CD4-positive, alpha-beta T cell (primary cell): ENCODE results near the gene TUBGCP6. TPM values are rescaled to one million over a fixed set of nuclear protein-coding genes. Genes with fewer than 3 reads are reported as not detected.

Source experiments
- ATAC-seq: fragments of 200-7000 bp; cut with Tn5 transposase; one replicate; pipeline ENCODE4 v1.10.0; 2022; ENCODE audit warnings: mild to moderate bottlenecking; ENCODE audit not compliant: poor library complexity
- CTCF ChIA-PET: fragments of 350-600 bp; sonication (Branson Sonifier 250); formaldehyde crosslinking; loops from one replicate; lab custom pipeline; 2021; ENCODE audit warnings: antibody characterized with exemption, inconsistent platforms; lab: Charles Lee
- POLR2A ChIA-PET: fragments of 350-600 bp; sonication (Branson Sonifier 250); formaldehyde crosslinking; loops from one replicate; lab custom pipeline; 2021; ENCODE audit warnings: antibody characterized with exemption, inconsistent platforms; lab: Charles Lee
- DNase-seq, 14 experiments: peaks; one replicate each; pipeline ENCODE4 v3.0.0-alpha.2; 2013 to 2020; ENCODE audit warnings: mixed read lengths in 2 of 14
- H3K27ac ChIP-seq, 2 donors: one replicate each; pipeline versions ENCODE4 v1.5.1 to v1.7.0; 2013; ENCODE audit warnings: low read length in 2 of 2, low read depth in 1 of 2, mild to moderate bottlenecking in 1 of 2
- H3K27me3 ChIP-seq, 2 experiments: 1 replicate in 1 of 2; 2 replicates in 1 of 2; pipeline versions ENCODE4 v1.6.1 to v1.7.0; 2013; ENCODE audit warnings: low read length in 2 of 2, control low read depth in 1 of 2, mild to moderate bottlenecking in 1 of 2, moderate library complexity in 1 of 2; ENCODE audit not compliant: insufficient read depth in 2 of 2, control insufficient read depth in 1 of 2
- H3K36me3 ChIP-seq: one replicate; pipeline ENCODE4 v1.6.1; 2013; ENCODE audit warnings: low read length, control low read depth; ENCODE audit not compliant: insufficient read depth
- H3K4me1 ChIP-seq: one replicate; pipeline ENCODE4 v1.6.1; 2013; ENCODE audit warnings: low read length, control low read depth; ENCODE audit not compliant: insufficient read depth
- H3K4me3 ChIP-seq: one replicate; pipeline ENCODE4 v1.5.1; 2013; ENCODE audit warnings: mild to moderate bottlenecking, low read length, moderate library complexity
- H3K9me3 ChIP-seq, 2 experiments: 1 replicate in 1 of 2; 2 replicates in 1 of 2; pipeline versions ENCODE4 v1.6.1 to v1.7.0; 2013; ENCODE audit warnings: low read length in 2 of 2, mild to moderate bottlenecking in 2 of 2, control low read depth in 1 of 2, moderate library complexity in 1 of 2; ENCODE audit not compliant: control insufficient read depth in 1 of 2, insufficient read depth in 1 of 2
- H3K27ac Mint-ChIP-seq: one replicate; pipeline ENCODE4 v1.8.0; 2020; ENCODE audit warnings: mixed read lengths
- H3K27me3 Mint-ChIP-seq: one replicate; pipeline ENCODE4 v1.8.0; 2021; ENCODE audit warnings: mixed read lengths
- H3K36me3 Mint-ChIP-seq: one replicate; pipeline ENCODE4 v1.8.0; 2021; ENCODE audit warnings: low read depth, mixed read lengths
- H3K4me1 Mint-ChIP-seq: one replicate; pipeline ENCODE4 v1.8.0; 2021; ENCODE audit warnings: low read depth, mixed read lengths
- H3K4me3 Mint-ChIP-seq: one replicate; pipeline ENCODE4 v1.8.0; 2020; ENCODE audit warnings: mild to moderate bottlenecking, mixed read lengths
- H3K9me3 Mint-ChIP-seq: one replicate; pipeline ENCODE4 v1.8.0; 2020; ENCODE audit warnings: mixed read lengths
- intact Hi-C, 2 experiments: fragments of 100-400 bp; cut with DNase I in 1 of 2; cut with micrococcal nuclease in 1 of 2; formaldehyde crosslinking; loops; one replicate each; pipeline versions ENCODE4 v1.15.1 to v1.9.0; 2023 to 2025; cut with DNase I, micrococcal nuclease
- total RNA-seq, 174 experiments: library from RNA in 2 of 174; stranded (reverse) in 2 of 174; gene quantifications; one replicate each; pipeline ENCODE4 v1.2.3 and lab custom pipeline; 2021 to 2026
- TF ChIP-seq, protein P1 (sequence below): fragments of 200-600 bp; IDR thresholded peaks from one replicate; pipeline ENCODE4 v1.8.0; 2022; ENCODE audit warnings: antibody characterized with exemption, mild to moderate bottlenecking

The TUBGCP6 gene
- total RNA-seq, 2 experiments from 2014 or later = 124 to 126 TPM

DNA sequence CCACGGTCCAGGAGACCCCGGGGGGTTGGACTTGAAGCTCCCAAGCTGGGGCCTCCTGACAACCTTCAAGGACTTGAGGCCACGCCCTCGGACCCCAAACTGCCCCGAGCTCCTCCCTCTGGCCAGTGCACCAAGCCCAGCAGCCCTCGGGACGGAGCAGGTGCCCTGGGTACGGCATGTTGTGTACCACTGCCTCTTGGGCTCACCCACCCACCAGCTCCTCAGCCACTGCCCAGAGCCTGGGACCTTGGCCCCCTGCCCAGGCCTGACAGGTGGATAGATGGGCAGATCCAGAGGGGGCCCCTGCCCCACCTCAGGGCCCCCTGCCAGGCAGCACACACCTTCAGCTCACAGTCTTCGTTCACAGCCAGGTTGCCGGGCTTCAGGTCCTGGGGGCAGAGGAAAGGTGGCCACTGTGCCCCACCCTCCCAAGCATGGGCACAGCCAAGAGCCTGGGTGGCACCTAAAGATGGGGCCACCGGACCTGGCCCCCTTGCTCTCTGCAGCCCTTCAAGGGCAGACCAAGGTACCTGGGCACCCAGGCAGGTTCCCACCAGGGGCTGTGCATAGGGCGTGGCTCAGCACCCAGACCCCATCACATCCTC, 11.5 kb upstream of the TUBGCP6 start:
- Histone ChIP-seq H3K4me1 (peaks cover 16% of the 10 kb centered on the region), H3K4me3 (no peak overlapping the region), H3K36me3 (no peaks in the 10 kb centered on the region), H3K9me3 (peaks cover 0 to 7% of the 10 kb centered on the region in 2 experiments), H3K27ac (no peak overlapping the region), H3K27me3 (peaks cover 4 to 11% of the 10 kb centered on the region in 2 experiments)
- no peaks in the 10 kb centered on the region for H3K9me3 Mint-ChIP-seq
- POLR2A ChIA-PET = no interaction called here
- ATAC-seq = no peak
- no peak overlapping the region for H3K4me3 Mint-ChIP-seq
- TF ChIP-seq, protein P1, sequence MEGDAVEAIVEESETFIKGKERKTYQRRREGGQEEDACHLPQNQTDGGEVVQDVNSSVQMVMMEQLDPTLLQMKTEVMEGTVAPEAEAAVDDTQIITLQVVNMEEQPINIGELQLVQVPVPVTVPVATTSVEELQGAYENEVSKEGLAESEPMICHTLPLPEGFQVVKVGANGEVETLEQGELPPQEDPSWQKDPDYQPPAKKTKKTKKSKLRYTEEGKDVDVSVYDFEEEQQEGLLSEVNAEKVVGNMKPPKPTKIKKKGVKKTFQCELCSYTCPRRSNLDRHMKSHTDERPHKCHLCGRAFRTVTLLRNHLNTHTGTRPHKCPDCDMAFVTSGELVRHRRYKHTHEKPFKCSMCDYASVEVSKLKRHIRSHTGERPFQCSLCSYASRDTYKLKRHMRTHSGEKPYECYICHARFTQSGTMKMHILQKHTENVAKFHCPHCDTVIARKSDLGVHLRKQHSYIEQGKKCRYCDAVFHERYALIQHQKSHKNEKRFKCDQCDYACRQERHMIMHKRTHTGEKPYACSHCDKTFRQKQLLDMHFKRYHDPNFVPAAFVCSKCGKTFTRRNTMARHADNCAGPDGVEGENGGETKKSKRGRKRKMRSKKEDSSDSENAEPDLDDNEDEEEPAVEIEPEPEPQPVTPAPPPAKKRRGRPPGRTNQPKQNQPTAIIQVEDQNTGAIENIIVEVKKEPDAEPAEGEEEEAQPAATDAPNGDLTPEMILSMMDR = no peak
- H3K27me3 Mint-ChIP-seq = peaks cover 7% of the 10 kb centered on the region
- CTCF ChIA-PET = no interaction called here
- no peaks in the 10 kb centered on the region for H3K36me3 Mint-ChIP-seq
- DNase-seq = no peak
- peaks cover 6% of the 10 kb centered on the region for H3K4me1 Mint-ChIP-seq
- intact Hi-C loops = no loop called here
- H3K27ac Mint-ChIP-seq = no peak overlapping the region

DNA sequence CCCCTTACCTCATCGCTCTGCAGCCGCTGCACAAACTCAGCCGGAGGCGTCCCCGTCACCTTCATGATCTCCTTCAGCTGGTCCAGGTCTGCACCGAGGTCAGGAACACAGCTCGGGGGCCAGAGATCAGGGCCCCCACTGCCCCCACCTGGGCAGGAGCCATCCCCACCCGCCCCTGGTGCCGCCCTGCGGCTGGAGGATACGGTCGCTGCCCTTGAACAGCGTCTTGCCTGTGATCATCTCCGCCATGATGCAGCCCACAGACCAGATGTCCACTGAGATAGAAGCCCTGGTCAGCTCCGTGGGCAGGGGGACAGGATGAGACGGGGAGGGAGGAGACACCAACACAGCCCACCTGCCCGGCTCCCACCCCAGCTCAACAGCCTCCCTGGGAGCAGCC, 10.8 kb upstream of the TUBGCP6 start:
- Mint-ChIP-seq H3K9me3 (no peaks in the 10 kb centered on the region), H3K4me1 (peaks cover 9% of the 10 kb centered on the region), H3K27ac (no peak overlapping the region), H3K4me3 (no peak overlapping the region), H3K27me3 (peaks cover 7% of the 10 kb centered on the region), H3K36me3 (no peaks in the 10 kb centered on the region)
- no peak for DNase-seq
- H3K36me3 ChIP-seq = no peaks in the 10 kb centered on the region
- no peak overlapping the region for H3K27ac ChIP-seq
- peaks cover 2 to 7% of the 10 kb centered on the region in 2 experiments for H3K27me3 ChIP-seq
- no peak for ATAC-seq
- TF ChIP-seq, protein P1 = no peak
- H3K4me1 ChIP-seq = peaks cover 15% of the 10 kb centered on the region
- CTCF ChIA-PET = no interaction called here
- intact Hi-C loops = no loop called here
- POLR2A ChIA-PET = interaction anchor here (0.6 kb wide), 2 partner anchors 63 to 221 kb away, joined by 3 read pairs; no protein-coding TSS in a partner anchor
- no peak overlapping the region for H3K4me3 ChIP-seq
- peaks cover 0 to 6% of the 10 kb centered on the region in 2 experiments for H3K9me3 ChIP-seq

DNA sequence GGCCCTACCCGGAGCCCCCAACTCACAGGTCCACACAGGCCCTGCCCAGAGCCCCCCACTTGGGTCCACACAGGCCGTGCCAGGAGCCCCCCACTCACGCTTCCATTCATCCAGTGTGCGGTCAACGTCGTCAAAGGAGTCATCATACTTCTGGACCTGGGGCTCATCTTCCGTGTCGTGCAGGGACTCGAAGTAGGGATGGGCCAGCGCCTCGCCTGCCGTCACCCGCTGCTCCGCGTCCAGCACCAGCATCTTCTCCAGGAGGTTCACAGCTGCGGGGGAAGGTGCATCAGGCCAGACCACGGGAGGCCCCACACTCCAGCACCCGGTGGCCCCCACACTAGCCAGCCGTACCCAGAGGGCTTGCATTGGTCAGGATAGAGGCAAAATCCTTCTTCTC, 10.3 kb upstream of the TUBGCP6 start:
- Histone ChIP-seq H3K36me3 (no peaks in the 10 kb centered on the region), H3K27me3 (peaks cover 0 to 2% of the 10 kb centered on the region in 2 experiments), H3K4me1 (peaks cover 17% of the 10 kb centered on the region), H3K9me3 (peaks cover 0 to 1% of the 10 kb centered on the region in 2 experiments), H3K27ac (no peak overlapping the region), H3K4me3 (no peak overlapping the region)
- ChIA-PET CTCF (no interaction called here), POLR2A (interaction anchor here (0.6 kb wide), 2 partner anchors 64 to 220 kb away, joined by 3 read pairs; no protein-coding TSS in a partner anchor)
- DNase-seq (no peak), ATAC-seq (no peak)
- Mint-ChIP-seq H3K27ac (no peak overlapping the region), H3K9me3 (no peaks in the 10 kb centered on the region), H3K4me3 (no peak overlapping the region), H3K36me3 (no peaks in the 10 kb centered on the region), H3K4me1 (peaks cover 14% of the 10 kb centered on the region), H3K27me3 (peaks cover 7% of the 10 kb centered on the region)
- intact Hi-C loops = no loop called here
- TF ChIP-seq, protein P1 = no peak
